PC-3 (cell line): ENCODE measurements around the gene ENO4.

Source experiments
- CTCF ChIP-seq: fragments of 300-600 bp; sonication (generic); conservative IDR thresholded peaks from 2 replicates; pipeline ENCODE4 v1.5.1; 2017; ENCODE audit warnings: antibody characterized with exemption, low read depth, mild to moderate bottlenecking, low read length
- EZH2 ChIP-seq: fragments of 300-600 bp; sonication (generic); IDR thresholded peaks from one replicate; pipeline ENCODE4 v1.6.1; 2017; ENCODE audit warnings: antibody characterized with exemption, mild to moderate bottlenecking, low read length; ENCODE audit not compliant: unreplicated experiment
- EZH2phosphoT487 ChIP-seq: fragments of 300-600 bp; sonication (generic); IDR thresholded peaks from 2 replicates; pipeline ENCODE4 v1.6.1; 2018; ENCODE audit warnings: mild to moderate bottlenecking, antibody characterized with exemption, low read length, borderline replicate concordance

GRCh38 chr10:116892907-116893685 lies 43.8 kb downstream of the ENO4 start:
- TF ChIP-seq CTCF (no peak), EZH2 (no peak), EZH2phosphoT487 (no peak)
